ENCODE measurements around the gene ZNF273.

The ZNF273 gene

DNA sequence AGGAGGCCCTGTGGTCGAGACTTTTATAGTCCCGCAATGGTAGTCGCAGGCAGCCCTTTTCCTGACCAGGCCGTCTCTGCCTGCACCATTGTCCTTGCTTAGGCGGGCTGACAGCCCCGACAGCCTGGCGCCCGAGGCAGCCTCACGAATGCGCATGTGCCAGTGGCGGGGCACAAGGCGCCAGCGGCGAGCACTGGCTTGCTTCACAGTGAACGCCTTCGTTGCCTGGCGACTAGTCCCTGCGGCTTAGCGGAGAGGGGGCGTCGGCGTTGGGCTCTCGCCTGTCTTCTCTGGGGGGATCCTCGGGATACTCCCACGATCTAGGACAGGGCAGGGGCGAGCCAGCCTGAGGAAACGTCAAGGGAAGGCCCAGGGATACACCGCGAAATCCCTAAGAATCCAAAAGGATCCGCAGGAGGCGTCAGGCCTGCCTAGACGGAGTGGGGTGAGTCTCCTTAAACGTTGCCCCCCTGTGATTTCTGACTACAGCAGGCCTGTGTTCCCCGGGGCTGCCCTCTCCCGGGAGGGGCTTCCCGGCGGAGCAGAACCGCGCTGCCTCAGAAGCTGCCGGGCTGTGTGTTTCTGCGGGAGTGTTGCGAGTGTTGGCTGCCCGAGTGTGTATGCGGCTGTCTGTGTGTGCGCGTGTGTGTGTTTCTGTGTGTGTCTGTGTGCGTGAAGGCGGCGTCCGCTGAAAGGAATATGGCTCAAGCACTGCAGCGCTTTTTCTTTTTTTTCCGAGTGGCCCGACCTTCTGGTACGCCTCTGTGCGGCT, 20.5 kb upstream of the ZNF273 start:
- H3K4me3 ChIP-seq (ENCODE audit: low read depth, low read length) = peak overlapping the region; percentile 35
- H3K36me3 ChIP-seq (replicated peaks) = no peaks in the 10 kb centered on the region
- DNase-seq = no peak
- in situ Hi-C loops (cut with HindIII; ENCODE audit: low pct_ligation_motif_present, low sequenced_read_pairs) = no loop called here
- peaks cover 4% of the 10 kb centered on the region for H3K27me3 ChIP-seq (replicated peaks)
- no peak overlapping the region for H3K27ac ChIP-seq
- TF ChIP-seq, protein P1, sequence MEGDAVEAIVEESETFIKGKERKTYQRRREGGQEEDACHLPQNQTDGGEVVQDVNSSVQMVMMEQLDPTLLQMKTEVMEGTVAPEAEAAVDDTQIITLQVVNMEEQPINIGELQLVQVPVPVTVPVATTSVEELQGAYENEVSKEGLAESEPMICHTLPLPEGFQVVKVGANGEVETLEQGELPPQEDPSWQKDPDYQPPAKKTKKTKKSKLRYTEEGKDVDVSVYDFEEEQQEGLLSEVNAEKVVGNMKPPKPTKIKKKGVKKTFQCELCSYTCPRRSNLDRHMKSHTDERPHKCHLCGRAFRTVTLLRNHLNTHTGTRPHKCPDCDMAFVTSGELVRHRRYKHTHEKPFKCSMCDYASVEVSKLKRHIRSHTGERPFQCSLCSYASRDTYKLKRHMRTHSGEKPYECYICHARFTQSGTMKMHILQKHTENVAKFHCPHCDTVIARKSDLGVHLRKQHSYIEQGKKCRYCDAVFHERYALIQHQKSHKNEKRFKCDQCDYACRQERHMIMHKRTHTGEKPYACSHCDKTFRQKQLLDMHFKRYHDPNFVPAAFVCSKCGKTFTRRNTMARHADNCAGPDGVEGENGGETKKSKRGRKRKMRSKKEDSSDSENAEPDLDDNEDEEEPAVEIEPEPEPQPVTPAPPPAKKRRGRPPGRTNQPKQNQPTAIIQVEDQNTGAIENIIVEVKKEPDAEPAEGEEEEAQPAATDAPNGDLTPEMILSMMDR (IDR thresholded peaks at IDR 0.05; ENCODE audit: low read depth, low read length, missing control alignments) = no peak

DNA sequence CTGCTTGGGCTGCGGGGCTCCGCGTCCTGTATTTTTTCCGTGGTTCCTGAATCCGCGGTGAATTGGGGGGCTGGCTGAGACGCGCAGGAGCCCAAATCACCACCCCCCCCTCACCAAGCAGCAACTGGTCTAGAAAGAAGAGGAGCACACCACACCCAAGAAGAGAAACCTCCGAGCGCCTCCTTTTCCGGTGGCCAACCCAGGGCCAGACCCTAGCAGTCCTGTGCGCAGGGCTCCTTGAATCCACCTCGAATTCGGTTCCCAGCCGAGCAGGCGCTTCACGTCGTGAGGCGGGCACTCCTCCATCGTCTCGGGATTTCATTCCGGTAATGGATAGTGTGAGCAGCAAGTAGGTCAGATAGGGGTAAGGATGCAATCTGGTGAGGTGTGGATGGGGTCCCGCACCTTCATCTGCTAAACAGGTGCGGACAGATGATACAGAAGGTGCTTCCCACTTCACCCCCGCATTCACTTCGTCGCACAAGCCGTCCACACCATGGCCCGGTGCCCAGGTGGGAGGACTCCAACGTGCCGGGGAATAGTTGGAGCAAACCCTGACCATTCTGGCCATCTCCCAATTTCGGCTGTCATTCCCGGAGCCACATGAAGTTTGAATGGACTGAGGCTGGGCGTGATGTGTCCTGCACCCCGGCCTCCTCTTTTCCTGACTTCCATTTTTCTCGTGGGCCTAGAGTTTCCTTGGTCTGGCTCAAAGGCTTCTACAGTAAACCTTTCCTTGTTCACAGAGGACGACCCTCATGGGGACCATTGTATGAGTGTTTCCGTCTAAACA, 19.8 kb upstream of the ZNF273 start:
- H3K36me3 ChIP-seq (replicated peaks) = no peaks in the 10 kb centered on the region
- in situ Hi-C loops (cut with HindIII; ENCODE audit: low pct_ligation_motif_present, low sequenced_read_pairs) = no loop called here
- H3K27me3 ChIP-seq (replicated peaks) = peaks cover 10% of the 10 kb centered on the region
- TF ChIP-seq, protein P1 (IDR thresholded peaks at IDR 0.05; ENCODE audit: low read depth, low read length, missing control alignments) = no peak
- no peak for DNase-seq
- no peak overlapping the region for H3K27ac ChIP-seq
- H3K4me3 ChIP-seq (ENCODE audit: low read depth, low read length) = peak overlapping the region; percentile 35

DNA sequence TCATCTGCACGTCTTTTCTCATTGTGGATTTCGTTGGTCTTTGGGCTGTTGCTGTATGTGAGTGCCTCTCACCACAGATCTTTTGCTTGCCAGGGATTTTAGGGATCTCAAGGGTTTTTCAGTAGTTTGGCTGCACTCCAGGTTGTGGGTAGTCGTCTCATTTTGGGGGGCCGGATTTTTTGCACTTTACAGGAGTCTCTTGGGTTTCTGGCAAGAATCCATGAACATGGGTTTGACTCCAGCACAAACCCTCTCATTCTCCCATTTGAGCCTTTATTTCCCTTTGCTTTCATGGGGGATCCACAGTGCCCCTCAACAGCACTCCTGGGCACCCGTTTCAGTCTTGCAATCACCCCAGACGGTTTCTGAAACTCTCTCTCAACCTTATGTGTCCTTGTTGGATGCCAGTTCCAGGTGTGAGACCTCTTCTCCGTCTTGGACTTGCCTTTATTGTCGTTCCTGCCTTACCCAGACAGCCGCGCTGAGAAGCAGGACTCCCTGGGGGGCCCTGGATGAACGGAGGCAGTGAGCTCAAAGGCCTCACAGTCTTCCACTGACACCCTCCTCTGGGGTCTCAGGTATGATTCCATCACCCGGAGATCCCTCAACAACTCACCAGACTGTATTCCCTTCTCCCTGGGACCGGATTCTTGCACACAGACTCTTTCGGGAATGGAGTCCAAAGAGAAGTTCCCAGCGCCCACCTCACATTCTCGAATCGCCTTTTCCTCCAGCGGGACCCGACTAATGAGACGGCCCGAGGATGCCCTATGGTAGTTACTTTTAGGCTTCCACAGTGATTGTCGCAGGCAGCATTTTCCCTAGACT, 18.8 kb upstream of the ZNF273 start:
- TF ChIP-seq, protein P1 (IDR thresholded peaks at IDR 0.05; ENCODE audit: low read depth, low read length, missing control alignments) = no peak
- H3K27me3 ChIP-seq (replicated peaks) = peaks cover 20% of the 10 kb centered on the region
- no peak for DNase-seq
- H3K27ac ChIP-seq = no peak overlapping the region
- H3K4me3 ChIP-seq (ENCODE audit: low read depth, low read length) = no peak overlapping the region
- H3K36me3 ChIP-seq (replicated peaks) = no peaks in the 10 kb centered on the region
- in situ Hi-C loops (cut with HindIII; ENCODE audit: low pct_ligation_motif_present, low sequenced_read_pairs) = no loop called here

DNA sequence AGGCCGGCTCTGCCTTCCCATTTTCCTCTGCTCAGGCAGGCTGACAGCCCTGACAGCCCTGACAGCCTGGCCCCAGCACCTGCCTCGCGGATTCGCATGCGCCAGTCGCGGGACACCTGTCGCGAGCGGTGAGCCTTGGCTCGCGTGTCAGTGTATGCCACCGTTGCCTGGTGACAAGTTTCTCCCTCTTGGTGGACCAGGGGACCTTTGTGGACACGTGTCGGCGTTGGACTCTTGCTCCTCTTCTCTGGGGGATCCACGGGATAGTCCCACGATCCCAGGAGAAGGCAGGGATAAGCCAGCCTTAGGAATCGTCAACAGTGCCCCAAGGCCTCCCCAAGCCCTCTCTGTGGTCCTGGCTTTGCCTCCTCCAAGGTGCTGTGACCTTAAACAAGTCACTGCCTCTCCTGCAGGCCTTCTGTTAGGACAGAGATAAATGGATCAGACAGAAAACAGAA, 18.1 kb upstream of the ZNF273 start:
- in situ Hi-C loops (cut with HindIII; ENCODE audit: low pct_ligation_motif_present, low sequenced_read_pairs) = no loop called here
- no peaks in the 10 kb centered on the region for H3K36me3 ChIP-seq (replicated peaks)
- no peak overlapping the region for H3K27ac ChIP-seq
- TF ChIP-seq, protein P1 (IDR thresholded peaks at IDR 0.05; ENCODE audit: low read depth, low read length, missing control alignments) = no peak
- no peak overlapping the region for H3K4me3 ChIP-seq (ENCODE audit: low read depth, low read length)
- peaks cover 25% of the 10 kb centered on the region for H3K27me3 ChIP-seq (replicated peaks)
- DNase-seq = no peak

DNA sequence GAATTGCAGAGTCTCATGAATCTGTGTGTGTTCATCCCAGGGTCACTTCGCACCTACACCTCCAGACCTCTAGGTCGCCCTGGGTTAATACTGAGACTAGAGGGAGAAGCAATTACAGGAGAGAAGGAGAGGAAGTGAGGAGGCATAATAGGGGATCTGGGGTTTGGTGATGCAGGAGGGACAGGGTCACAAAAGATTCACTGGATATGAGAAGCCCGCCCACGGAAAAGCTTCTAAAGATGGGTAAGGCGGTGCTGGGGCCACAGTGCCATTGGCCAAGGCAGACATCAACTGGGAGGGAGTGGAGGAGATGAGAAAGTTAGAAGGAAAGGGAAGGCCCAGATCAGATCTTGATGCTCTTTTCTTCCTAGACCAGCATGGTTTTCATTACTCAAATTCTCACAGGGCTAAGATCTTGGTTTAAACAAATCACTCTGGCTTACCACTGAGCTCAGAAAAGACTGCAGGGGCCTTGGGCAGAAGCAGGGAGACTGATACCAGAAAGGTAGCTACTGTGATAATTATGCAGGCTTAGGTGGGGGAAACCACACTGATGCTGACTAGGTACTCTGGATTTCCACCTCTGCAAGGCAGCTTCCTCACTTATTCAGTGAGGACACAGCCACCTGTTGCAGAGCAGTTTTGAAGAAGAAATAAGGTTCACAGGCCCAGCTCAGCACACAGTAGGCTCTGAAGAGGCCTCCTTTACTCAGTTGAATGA, 17.4 kb upstream of the ZNF273 start:
- H3K27ac ChIP-seq = no peak overlapping the region
- no peaks in the 10 kb centered on the region for H3K36me3 ChIP-seq (replicated peaks)
- H3K4me3 ChIP-seq (ENCODE audit: low read depth, low read length) = no peak overlapping the region
- TF ChIP-seq, protein P1 (IDR thresholded peaks at IDR 0.05; ENCODE audit: low read depth, low read length, missing control alignments) = no peak
- peaks cover 30% of the 10 kb centered on the region for H3K27me3 ChIP-seq (replicated peaks)
- in situ Hi-C loops (cut with HindIII; ENCODE audit: low pct_ligation_motif_present, low sequenced_read_pairs) = no loop called here
- no peak for DNase-seq

All from brain microvascular endothelial cell (primary cell).